Thymus (tissue), 11 donors: ENCODE results near the gene DPP3. TPM values are rescaled to one million over a fixed set of nuclear protein-coding genes. Genes with fewer than 3 reads are reported as not detected.
A peak's percentile ranks its signal among the peaks of the same experiment; 100 is the strongest.
"Not testable (repeated sequence)": the region's sequence is repeated elsewhere in the genome, so short reads cannot be mapped to it uniquely, and the experiment has no call there.

ENCODE experiments used
- DNase-seq, 9 donors: peaks; one replicate each; pipeline ENCODE4 v3.0.0-alpha.2; 2013; ENCODE audit warnings: low spot score in 9 of 9, low read depth in 6 of 9, missing footprints in 1 of 9
- H3K27ac ChIP-seq, 2 donors: one replicate each; pipeline ENCODE4 v1.5.1; 2013; ENCODE audit warnings: control low read depth in 1 of 2, low read depth in 1 of 2, low read length in 1 of 2, mild to moderate bottlenecking in 1 of 2, moderate library complexity in 1 of 2
- H3K27me3 ChIP-seq, 2 donors: one replicate each; pipeline ENCODE4 v1.5.1; 2013; ENCODE audit warnings: low read length in 1 of 2; ENCODE audit not compliant: control insufficient read depth in 2 of 2, insufficient read depth in 1 of 2
- H3K36me3 ChIP-seq, 2 donors: one replicate each; pipeline ENCODE4 v1.5.1; 2013; ENCODE audit warnings: low read length in 1 of 2, mild to moderate bottlenecking in 1 of 2, moderate library complexity in 1 of 2; ENCODE audit not compliant: control insufficient read depth in 2 of 2, insufficient read depth in 2 of 2
- H3K4me1 ChIP-seq, 2 donors: one replicate each; pipeline ENCODE4 v1.5.1; 2013; ENCODE audit warnings: low read length in 2 of 2; ENCODE audit not compliant: control insufficient read depth in 2 of 2, insufficient read depth in 2 of 2
- H3K4me3 ChIP-seq, 2 donors: one replicate each; pipeline ENCODE4 v1.5.1; 2013; ENCODE audit warnings: low read length in 2 of 2, control low read depth in 1 of 2, mild to moderate bottlenecking in 1 of 2
- H3K9me3 ChIP-seq, 2 donors: one replicate each; pipeline ENCODE4 v1.5.1; 2013; ENCODE audit warnings: low read length in 1 of 2, mild to moderate bottlenecking in 1 of 2; ENCODE audit not compliant: control insufficient read depth in 2 of 2, insufficient read depth in 1 of 2
- WGBS: extraction: QIAGEN DNeasy Blood & Tissue Kit; methylation state at CpG from one replicate; pipeline ENCODE4 v1.1.7; 2013; 5-methylcytosine and 5-hydroxymethylcytosine counted together
- polyA plus RNA-seq: library from polyadenylated mRNA; stranded (reverse); fragments of 200-250 nt; gene quantifications from one replicate; pipeline ENCODE4 v1.2.3, GENCODE V29; 2013
- total RNA-seq: library from RNA; stranded (reverse); fragments of 120-200 nt; gene quantifications from one replicate; pipeline ENCODE4 v1.2.4, GENCODE V29; 2013
- donor health status: healthy.

DPP3 gene
- total and polyA plus RNA-seq, 2 donors: 23.2 to 36.4 TPM

DNA sequence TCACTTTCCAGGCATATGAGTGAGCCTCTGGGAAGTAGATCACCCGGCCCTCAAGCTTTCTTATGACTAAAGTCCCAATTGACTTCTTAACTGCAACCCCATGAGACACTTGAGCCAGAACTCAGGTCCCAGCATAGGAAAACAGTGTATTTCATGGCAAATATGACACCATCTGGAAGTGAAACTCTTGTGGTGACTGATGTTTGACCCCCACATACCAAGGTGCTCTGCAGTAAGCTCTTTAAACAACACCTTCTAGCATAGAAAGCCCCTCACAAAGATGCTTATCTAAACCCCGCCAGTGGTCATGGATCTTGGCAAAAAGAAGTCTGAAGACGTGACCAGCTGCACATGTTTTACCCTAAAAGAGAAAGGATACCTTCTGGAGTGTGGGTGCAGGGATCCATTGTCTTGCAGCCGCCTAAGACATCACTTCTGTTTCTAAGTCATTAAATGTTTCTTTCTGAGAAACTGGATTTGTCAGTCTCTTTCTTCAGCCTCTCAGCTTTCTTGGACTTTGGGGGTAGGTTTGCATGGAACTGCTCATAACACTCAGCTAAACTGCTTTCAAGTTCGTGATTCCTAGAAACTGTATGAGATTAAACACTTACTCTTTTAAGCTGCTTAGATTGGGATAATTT, 21.0 kb upstream of the DPP3 start:
- no peak overlapping the region for H3K4me3 ChIP-seq
- H3K4me1 ChIP-seq: peaks cover 0 to under 1% of the 10 kb centered on the region in 2 donors
- WGBS: 69% methylated on average over 5 of the region's 5 CpGs
- H3K27me3 ChIP-seq: no peaks in the 10 kb centered on the region
- H3K36me3 ChIP-seq: no peaks in the 10 kb centered on the region
- peaks cover 0 to 7% of the 10 kb centered on the region in 2 donors for H3K9me3 ChIP-seq
- no peak for DNase-seq
- H3K27ac ChIP-seq: no peak overlapping the region

GRCh38 chr11:66462010-66462409, 18.2 kb upstream of the DPP3 start:
- H3K4me1 ChIP-seq: peaks cover 0 to 19% of the 10 kb centered on the region in 2 donors
- no peaks in the 10 kb centered on the region for H3K27me3 ChIP-seq
- H3K36me3 ChIP-seq: no peaks in the 10 kb centered on the region
- no peak for DNase-seq
- peaks cover 0 to 7% of the 10 kb centered on the region in 2 donors for H3K9me3 ChIP-seq
- no peak overlapping the region for H3K4me3 ChIP-seq
- H3K27ac ChIP-seq: no peak overlapping the region

DNA sequence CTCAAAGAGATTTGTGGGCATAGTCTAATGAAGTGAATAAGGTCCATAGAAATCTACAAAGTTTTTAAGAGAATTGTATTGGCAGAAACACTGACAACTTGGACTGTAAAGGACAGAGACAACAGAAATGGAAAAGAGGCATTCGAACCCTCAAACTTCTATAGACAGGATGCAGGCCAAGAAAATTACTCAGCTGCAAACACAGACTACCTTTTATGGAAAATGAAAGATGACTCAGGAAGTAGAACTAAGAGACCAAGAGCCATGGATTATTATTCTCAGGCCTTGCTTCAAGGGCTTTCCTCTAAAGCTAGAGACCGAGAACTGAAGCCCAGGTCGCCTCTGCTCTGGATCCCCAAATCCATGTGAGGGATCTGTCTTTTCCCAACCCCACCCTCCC, 17.3 kb upstream of the DPP3 start:
- H3K27ac ChIP-seq: no peak overlapping the region
- H3K4me1 ChIP-seq: peaks cover 6 to 27% of the 10 kb centered on the region in 2 donors
- peaks cover 0 to 7% of the 10 kb centered on the region in 2 donors for H3K9me3 ChIP-seq
- no peak for DNase-seq
- H3K36me3 ChIP-seq: no peaks in the 10 kb centered on the region
- WGBS: 94% methylated on average over 3 of the region's 3 CpGs
- no peak overlapping the region for H3K4me3 ChIP-seq
- peaks cover 0 to 7% of the 10 kb centered on the region in 2 donors for H3K27me3 ChIP-seq

- not testable (repeated sequence) for H3K27ac ChIP-seq, H3K27me3 ChIP-seq, H3K36me3 ChIP-seq, DNase-seq, H3K9me3 ChIP-seq, H3K4me3 ChIP-seq
- peaks cover 6 to 30% of the 10 kb centered on the region in 2 donors for H3K4me1 ChIP-seq
- 99% methylated on average over 5 of the region's 5 CpGs for WGBS
Measured at GRCh38 chr11:66464116-66464515, 16.1 kb upstream of the DPP3 start.

DNA sequence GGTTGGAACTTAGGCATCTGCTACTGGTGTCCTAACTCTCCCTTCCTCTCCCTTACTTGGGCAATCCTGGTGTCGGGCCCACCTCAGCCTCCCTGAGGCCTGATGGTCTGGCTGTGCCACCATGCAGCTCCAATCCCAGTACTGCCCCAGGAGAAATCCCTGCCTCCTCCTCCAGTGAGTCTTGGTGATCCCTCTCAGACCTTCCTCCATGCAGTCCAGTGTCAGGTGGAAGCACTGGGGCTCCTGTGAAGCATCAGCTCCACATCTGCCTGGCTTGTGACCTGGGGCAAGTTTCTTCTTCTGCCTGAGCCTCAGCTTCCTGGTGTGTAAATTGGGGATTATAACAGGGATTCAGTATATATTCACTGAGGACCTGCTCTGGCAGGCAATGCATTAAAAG, 15.3 kb upstream of the DPP3 start:
- H3K9me3 ChIP-seq: peaks cover 0 to 7% of the 10 kb centered on the region in 2 donors
- peaks cover 6 to 30% of the 10 kb centered on the region in 2 donors for H3K4me1 ChIP-seq
- no peak overlapping the region for H3K27ac ChIP-seq
- WGBS: 100% methylated on average over 1 of the region's 1 CpG
- no peaks in the 10 kb centered on the region for H3K36me3 ChIP-seq
- DNase-seq: no peak
- no peak overlapping the region for H3K4me3 ChIP-seq
- peaks cover 0 to 10% of the 10 kb centered on the region in 2 donors for H3K27me3 ChIP-seq

DNA sequence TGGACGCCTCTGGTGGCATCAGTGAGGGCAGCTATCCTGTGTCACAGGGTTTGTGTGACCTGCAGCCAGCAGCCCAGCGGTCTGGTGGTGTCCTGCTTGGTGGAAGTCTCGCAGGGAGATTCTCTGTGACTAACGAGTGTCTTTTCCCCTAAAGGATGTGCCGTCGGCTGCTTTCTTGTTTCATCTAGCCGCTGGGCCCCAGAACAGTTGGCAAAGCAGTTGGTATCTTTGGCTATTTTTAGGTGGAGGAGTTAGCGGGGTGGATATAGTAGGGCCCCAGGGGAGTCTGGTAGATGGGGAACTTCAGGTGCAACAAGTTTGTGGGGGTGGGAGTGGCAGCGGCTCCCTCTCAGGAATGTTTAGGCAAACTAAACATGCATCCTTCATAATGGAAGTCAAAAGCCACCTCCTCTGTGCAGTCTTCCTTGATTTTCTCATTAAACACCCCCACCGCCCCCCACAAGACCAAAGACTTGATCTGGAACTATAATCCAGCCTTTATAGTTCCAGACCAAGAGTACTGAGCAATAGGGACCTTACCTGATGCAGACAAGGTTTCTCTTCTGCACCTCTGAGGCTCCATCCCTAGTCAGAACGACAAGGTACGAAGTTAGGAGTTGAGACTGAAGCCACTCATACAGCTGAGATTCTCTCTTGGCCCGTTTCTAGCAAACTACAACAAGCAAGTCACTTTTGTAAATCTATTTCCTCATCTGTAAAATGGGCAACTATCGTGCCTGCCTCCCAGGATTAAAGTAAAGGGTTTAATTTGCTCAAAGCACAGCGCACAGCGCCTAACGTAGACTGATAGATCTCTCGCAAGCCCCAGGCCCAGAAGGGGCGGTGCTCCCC, 14.6 kb upstream of the DPP3 start:
- Histone ChIP-seq H3K27me3 (peaks cover 0 to 10% of the 10 kb centered on the region in 2 donors), H3K4me3 (peak overlapping the region; percentile 68 to 70), H3K36me3 (no peaks in the 10 kb centered on the region), H3K27ac (peak overlapping the region in 1 of 2 donors; percentile 81), H3K9me3 (peaks cover 0 to 7% of the 10 kb centered on the region in 2 donors), H3K4me1 (peaks cover 6 to 30% of the 10 kb centered on the region in 2 donors)
- 38% methylated on average over 19 of the region's 19 CpGs for WGBS
- DNase-seq: peak in 3 of 9 donors; percentile 4 to 28 (median 18)

- H3K9me3 ChIP-seq: peaks cover 0 to 7% of the 10 kb centered on the region in 2 donors
- DNase-seq: peak; percentile 77 to 95 (median 89)
- H3K27me3 ChIP-seq: peaks cover 0 to 10% of the 10 kb centered on the region in 2 donors
- H3K4me1 ChIP-seq: peaks cover 6 to 30% of the 10 kb centered on the region in 2 donors
- H3K27ac ChIP-seq: peak within 1 kb of the TSS; percentile 75 to 81
- H3K36me3 ChIP-seq: no peaks in the 10 kb centered on the region
- WGBS: 1% methylated on average over 63 of the region's 63 CpGs
- H3K4me3 ChIP-seq: peak within 1 kb of the TSS; percentile 68 to 70
Measured at GRCh38 chr11:66466225-66467033, 13.8 kb upstream of the DPP3 start, which contains the start of gene PELI3. TSS of gene PELI3 (plus strand) at chr11:66466905. CDS start at chr11:66468129, 1,224 bp downstream.

- no peaks in the 10 kb centered on the region for H3K36me3 ChIP-seq
- H3K4me3 ChIP-seq: peak overlapping the region; percentile 44 to 68
- no peak overlapping the region for H3K27ac ChIP-seq
- DNase-seq: peak in 4 of 9 donors; percentile 9 to 38 (median 22)
- H3K27me3 ChIP-seq: peaks cover 0 to 10% of the 10 kb centered on the region in 2 donors
- H3K4me1 ChIP-seq: peaks cover 6 to 30% of the 10 kb centered on the region in 2 donors
- H3K9me3 ChIP-seq: peaks cover 0 to 7% of the 10 kb centered on the region in 2 donors
- 4% methylated on average over 72 of the region's 72 CpGs for WGBS
Measured at GRCh38 chr11:66467034-66467659, 13.1 kb upstream of the DPP3 start.
